NCI-H460 (cell line): ENCODE results near the gene TPCN2. TPM values are rescaled to one million over a fixed set of nuclear protein-coding genes. Genes with fewer than 3 reads are reported as not detected.
"Not testable (repeated sequence)": the region's sequence is repeated elsewhere in the genome, so short reads cannot be mapped to it uniquely, and the experiment has no call there.

ENCODE experiments used
- DNase-seq: peaks from one replicate; pipeline ENCODE4 v3.0.0-alpha.2; 2016; ENCODE audit warnings: low read depth; ENCODE audit errors: extremely low read depth
- total RNA-seq: library from RNA; depleted of rRNA; stranded (reverse); fragments of >200 nt; shearing (Covaris generic); gene quantifications from 2 replicates; pipeline ENCODE4 v1.2.3, GENCODE V29; 2014

TPCN2 gene
- total RNA-seq, 1 experiment from 2014 or later = 4.6 TPM

GRCh38 chr11:69073469-69073868 lies 24.7 kb downstream of the TPCN2 start:
- no peak for DNase-seq

- no peak for DNase-seq
Measured at GRCh38 chr11:69074375-69075140, 25.8 kb downstream of the TPCN2 start.

- DNase-seq = no peak
Measured at GRCh38 chr11:69075421-69076128, 26.8 kb downstream of the TPCN2 start.

GRCh38 chr11:69076129-69076791 lies 27.5 kb downstream of the TPCN2 start:
- no peak for DNase-seq

GRCh38 chr11:69076977-69077376 lies 28.2 kb downstream of the TPCN2 start:
- DNase-seq = not testable (repeated sequence)

GRCh38 chr11:69078508-69078907 lies 29.8 kb downstream of the TPCN2 start:
- DNase-seq = no peak

- no peak for DNase-seq
Measured at GRCh38 chr11:69078930-69079605, 30.3 kb downstream of the TPCN2 start.

- DNase-seq = no peak
Measured at GRCh38 chr11:69079661-69080256, 31.0 kb downstream of the TPCN2 start.

- DNase-seq = peak; percentile 19
Measured at GRCh38 chr11:69080257-69080995, 31.7 kb downstream of the TPCN2 start.

- no peak for DNase-seq
Measured at GRCh38 chr11:69081180-69081579, 32.4 kb downstream of the TPCN2 start.

- DNase-seq = no peak
Measured at GRCh38 chr11:69083531-69084247, 35.0 kb downstream of the TPCN2 start.

GRCh38 chr11:69084371-69084770 lies 35.6 kb downstream of the TPCN2 start:
- no peak for DNase-seq

GRCh38 chr11:69085490-69086095 lies 36.9 kb downstream of the TPCN2 start:
- no peak for DNase-seq

GRCh38 chr11:69086152-69087132 lies 37.7 kb downstream of the TPCN2 start:
- DNase-seq = no peak

- no peak for DNase-seq
Measured at GRCh38 chr11:69087133-69087524, 38.4 kb downstream of the TPCN2 start.

- DNase-seq = no peak
Measured at GRCh38 chr11:69087811-69088210, 39.1 kb downstream of the TPCN2 start.

GRCh38 chr11:69088676-69089146 lies 40.0 kb downstream of the TPCN2 start:
- peak; percentile 63 for DNase-seq

GRCh38 chr11:69089258-69089657 lies 40.5 kb downstream of the TPCN2 start:
- DNase-seq = no peak
